Upper lobe of right lung (tissue), 1 donor: ENCODE measurements around the gene ENSA. TPM values are rescaled to one million over a fixed set of nuclear protein-coding genes. Genes with fewer than 3 reads are reported as not detected.
A peak's percentile ranks its signal among the peaks of the same experiment; 100 is the strongest.
"Not testable (repeated sequence)": the region's sequence is repeated elsewhere in the genome, so short reads cannot be mapped to it uniquely, and the experiment has no call there.

Experiments
- ATAC-seq: fragments of 200-7000 bp; cut with Tn5 transposase; one replicate; pipeline ENCODE4 v1.9.1; 2020; ENCODE audit warnings: mild to moderate bottlenecking, moderate library complexity
- DNase-seq: peaks from one replicate; pipeline ENCODE4 v3.0.0-alpha.2; 2020
- H3K27ac ChIP-seq: fragments of 200-600 bp; one replicate; pipeline ENCODE4 v1.8.0; 2022
- H3K27me3 ChIP-seq: fragments of 200-600 bp; one replicate; pipeline ENCODE4 v1.8.0; 2022; ENCODE audit warnings: mild to moderate bottlenecking
- H3K36me3 ChIP-seq: fragments of 200-600 bp; one replicate; pipeline ENCODE4 v1.8.0; 2022
- H3K4me1 ChIP-seq: fragments of 200-600 bp; one replicate; pipeline ENCODE4 v1.8.0; 2022
- H3K4me3 ChIP-seq: fragments of 200-600 bp; one replicate; pipeline ENCODE4 v1.8.0; 2022; ENCODE audit warnings: mild to moderate bottlenecking
- H3K9me3 ChIP-seq: fragments of 200-600 bp; one replicate; pipeline ENCODE4 v1.8.0; 2022
- CTCF ChIP-seq: fragments of 200-600 bp; IDR thresholded peaks from one replicate; pipeline ENCODE4 v1.8.0; 2022; ENCODE audit warnings: antibody characterized with exemption
- intact Hi-C: fragments of 100-400 bp; cut with DNase I; formaldehyde crosslinking; loops from one replicate; pipeline ENCODE4 v1.11.0; 2022
- total RNA-seq: library from RNA; stranded (reverse); fragmentation: NEBNext Ultra II Directional; extraction: Animal tissue kit (Norgen Biotek cat#: 25700); gene quantifications from one replicate; pipeline ENCODE4 v1.2.1, GENCODE V29; 2021
- donor health status: DM: no; HTN: yes; CAD: no; lungs with severe emphysema.

The ENSA gene
- total RNA-seq, 1 donor from 2014 or later = 188 TPM

- intact Hi-C loops, H3K9me3 ChIP-seq, H3K4me3 ChIP-seq, H3K27ac ChIP-seq, H3K36me3 ChIP-seq, DNase-seq, H3K27me3 ChIP-seq, H3K4me1 ChIP-seq, ATAC-seq: not testable (repeated sequence)
Measured at GRCh38 chr1:150634839-150635622, 5.6 kb upstream of the ENSA start.

- ATAC-seq (no peak), DNase-seq (no peak)
- Histone ChIP-seq H3K36me3 (peaks cover 39% of the 10 kb centered on the region), H3K27ac (peak overlapping the region; percentile 93), H3K9me3 (no peaks in the 10 kb centered on the region), H3K4me1 (peaks cover 16% of the 10 kb centered on the region), H3K4me3 (peak overlapping the region; percentile 78), H3K27me3 (no peaks in the 10 kb centered on the region)
- TF ChIP-seq CTCF = no peak
- intact Hi-C loops = loop anchor here (10.0 kb wide), 1 partner anchor 54 kb away; the partner anchor contains the start of gene MCL1
Measured at GRCh38 chr1:150628766-150629114, 672 bp downstream of the ENSA start.

GRCh38 chr1:150627826-150628410 lies 1.5 kb downstream of the ENSA start:
- intact Hi-C loops = loop anchor here (10.0 kb wide), 1 partner anchor 53 kb away; the partner anchor contains the start of gene MCL1
- ATAC-seq (no peak), DNase-seq (no peak)
- peaks cover 47% of the 10 kb centered on the region for H3K36me3 ChIP-seq
- no peak for TF ChIP-seq CTCF
- H3K9me3 ChIP-seq = no peaks in the 10 kb centered on the region
- peak overlapping the region; percentile 78 for H3K4me3 ChIP-seq
- no peak overlapping the region for H3K27ac ChIP-seq
- H3K4me1 ChIP-seq = peaks cover 20% of the 10 kb centered on the region
- H3K27me3 ChIP-seq = no peaks in the 10 kb centered on the region

- Histone ChIP-seq H3K27me3 (no peaks in the 10 kb centered on the region), H3K36me3 (peaks cover 61% of the 10 kb centered on the region), H3K4me1 (peaks cover 37% of the 10 kb centered on the region), H3K4me3 (no peak overlapping the region), H3K9me3 (no peaks in the 10 kb centered on the region), H3K27ac (no peak overlapping the region)
- ATAC-seq = no peak
- no peak for DNase-seq
- intact Hi-C loops = loop anchor here (10.0 kb wide), 1 partner anchor 51 kb away; the partner anchor contains the start of gene MCL1
- no peak for TF ChIP-seq CTCF
Measured at GRCh38 chr1:150626150-150626549, 3.3 kb downstream of the ENSA start.

GRCh38 chr1:150624546-150624945 lies 4.9 kb downstream of the ENSA start:
- H3K9me3 ChIP-seq, H3K27me3 ChIP-seq, DNase-seq, H3K27ac ChIP-seq, ATAC-seq, H3K4me3 ChIP-seq: not testable (repeated sequence)
- peaks cover 72% of the 10 kb centered on the region for H3K36me3 ChIP-seq
- peaks cover 46% of the 10 kb centered on the region for H3K4me1 ChIP-seq
- intact Hi-C loops = loop anchor here (10.0 kb wide), 1 partner anchor 50 kb away; the partner anchor contains the start of gene MCL1

GRCh38 chr1:150624134-150624533 lies 5.3 kb downstream of the ENSA start:
- not testable (repeated sequence) for H3K4me3 ChIP-seq, ATAC-seq, H3K27ac ChIP-seq, H3K27me3 ChIP-seq, H3K9me3 ChIP-seq, DNase-seq
- peaks cover 72% of the 10 kb centered on the region for H3K36me3 ChIP-seq
- peaks cover 50% of the 10 kb centered on the region for H3K4me1 ChIP-seq
- intact Hi-C loops = loop anchor here (10.0 kb wide), 1 partner anchor 49 kb away; the partner anchor contains the start of gene MCL1
